Nephron (organoid): ENCODE measurements around the gene TAAR1.

Experiments
- H3K27ac Mint-ChIP-seq, 3 experiments: 2 replicates each; pipeline ENCODE4 v1.8.0; 2020; ENCODE audit warnings: mixed read lengths in 3 of 3, mild to moderate bottlenecking in 2 of 3, moderate library complexity in 1 of 3
- H3K27me3 Mint-ChIP-seq: 2 replicates; pipeline ENCODE4 v1.8.0; 2021; ENCODE audit warnings: low read depth, mild to moderate bottlenecking, moderate library complexity, mixed read lengths
- H3K36me3 Mint-ChIP-seq: 2 replicates; pipeline ENCODE4 v1.8.0; 2020; ENCODE audit warnings: low read depth, mixed read lengths
- H3K4me1 Mint-ChIP-seq: 2 replicates; pipeline ENCODE4 v1.8.0; 2020; ENCODE audit warnings: mixed read lengths
- H3K4me3 Mint-ChIP-seq, 3 experiments: 2 replicates each; pipeline ENCODE4 v1.8.0; 2020; ENCODE audit warnings: mild to moderate bottlenecking in 3 of 3, mixed read lengths in 3 of 3, moderate library complexity in 2 of 3
- H3K9me3 Mint-ChIP-seq: 2 replicates; pipeline ENCODE4 v1.8.0; 2020; ENCODE audit warnings: mixed read lengths
- TF ChIP-seq, protein P1 (sequence below), 3 experiments: fragments of 200-600 bp; sonication (generic); IDR thresholded peaks; one replicate each; pipeline ENCODE4 v1.5.0; 2021; ENCODE audit warnings: antibody characterized with exemption in 3 of 3; ENCODE audit not compliant: unreplicated experiment in 3 of 3

The TAAR1 gene

DNA sequence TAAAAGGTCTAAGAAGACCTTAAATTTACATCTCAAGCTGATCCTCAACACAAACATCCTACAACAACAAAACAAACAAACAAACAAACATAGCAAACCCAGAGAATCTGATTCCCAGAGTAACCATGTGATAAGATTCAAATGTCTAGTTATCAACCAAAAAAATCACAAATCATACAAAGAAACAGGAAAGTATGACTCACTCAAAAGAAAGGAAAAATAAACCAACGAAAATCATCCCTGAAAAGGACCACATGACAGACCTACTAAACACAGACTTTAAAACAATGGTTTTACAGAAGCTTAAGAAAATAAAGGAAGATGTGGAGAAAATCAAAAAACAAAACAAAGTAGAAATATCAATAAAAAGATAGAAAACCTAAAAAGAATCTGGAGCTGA, 36.8 kb upstream of the TAAR1 start:
- Mint-ChIP-seq H3K4me3 (no peak overlapping the region), H3K27me3 (no peaks in the 10 kb centered on the region), H3K27ac (no peak overlapping the region), H3K9me3 (peaks cover 12% of the 10 kb centered on the region), H3K4me1 (no peaks in the 10 kb centered on the region), H3K36me3 (peaks cover 6% of the 10 kb centered on the region)
- TF ChIP-seq, protein P1, sequence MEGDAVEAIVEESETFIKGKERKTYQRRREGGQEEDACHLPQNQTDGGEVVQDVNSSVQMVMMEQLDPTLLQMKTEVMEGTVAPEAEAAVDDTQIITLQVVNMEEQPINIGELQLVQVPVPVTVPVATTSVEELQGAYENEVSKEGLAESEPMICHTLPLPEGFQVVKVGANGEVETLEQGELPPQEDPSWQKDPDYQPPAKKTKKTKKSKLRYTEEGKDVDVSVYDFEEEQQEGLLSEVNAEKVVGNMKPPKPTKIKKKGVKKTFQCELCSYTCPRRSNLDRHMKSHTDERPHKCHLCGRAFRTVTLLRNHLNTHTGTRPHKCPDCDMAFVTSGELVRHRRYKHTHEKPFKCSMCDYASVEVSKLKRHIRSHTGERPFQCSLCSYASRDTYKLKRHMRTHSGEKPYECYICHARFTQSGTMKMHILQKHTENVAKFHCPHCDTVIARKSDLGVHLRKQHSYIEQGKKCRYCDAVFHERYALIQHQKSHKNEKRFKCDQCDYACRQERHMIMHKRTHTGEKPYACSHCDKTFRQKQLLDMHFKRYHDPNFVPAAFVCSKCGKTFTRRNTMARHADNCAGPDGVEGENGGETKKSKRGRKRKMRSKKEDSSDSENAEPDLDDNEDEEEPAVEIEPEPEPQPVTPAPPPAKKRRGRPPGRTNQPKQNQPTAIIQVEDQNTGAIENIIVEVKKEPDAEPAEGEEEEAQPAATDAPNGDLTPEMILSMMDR (IDR thresholded peaks at IDR 0.05; ENCODE audit: unreplicated experiment in 3 of 3) = no peak

DNA sequence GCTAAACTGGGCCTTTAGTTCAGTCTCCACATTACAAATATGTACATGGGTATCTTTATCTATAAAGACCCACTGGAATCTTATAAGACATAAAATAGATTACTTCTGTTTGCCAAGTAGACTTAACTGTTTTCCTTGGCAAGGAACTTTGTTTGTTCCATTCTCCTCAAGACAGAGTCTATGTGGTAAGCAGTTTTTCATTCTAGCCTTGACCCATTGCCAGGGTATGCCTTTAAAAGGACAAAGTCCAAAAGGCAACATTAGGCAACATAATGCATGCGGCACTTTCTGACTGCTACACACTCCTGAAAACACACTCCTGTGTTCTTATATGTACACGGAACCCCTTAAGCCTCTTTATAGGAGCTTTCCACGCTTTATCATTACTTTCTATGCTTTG, 34.5 kb upstream of the TAAR1 start:
- H3K36me3 Mint-ChIP-seq = peaks cover 6% of the 10 kb centered on the region
- TF ChIP-seq, protein P1 (IDR thresholded peaks at IDR 0.05; ENCODE audit: unreplicated experiment in 3 of 3) = no peak
- no peaks in the 10 kb centered on the region for H3K4me1 Mint-ChIP-seq
- no peak overlapping the region for H3K27ac Mint-ChIP-seq
- H3K4me3 Mint-ChIP-seq = no peak overlapping the region
- H3K27me3 Mint-ChIP-seq = no peaks in the 10 kb centered on the region
- H3K9me3 Mint-ChIP-seq = peaks cover 12% of the 10 kb centered on the region

DNA sequence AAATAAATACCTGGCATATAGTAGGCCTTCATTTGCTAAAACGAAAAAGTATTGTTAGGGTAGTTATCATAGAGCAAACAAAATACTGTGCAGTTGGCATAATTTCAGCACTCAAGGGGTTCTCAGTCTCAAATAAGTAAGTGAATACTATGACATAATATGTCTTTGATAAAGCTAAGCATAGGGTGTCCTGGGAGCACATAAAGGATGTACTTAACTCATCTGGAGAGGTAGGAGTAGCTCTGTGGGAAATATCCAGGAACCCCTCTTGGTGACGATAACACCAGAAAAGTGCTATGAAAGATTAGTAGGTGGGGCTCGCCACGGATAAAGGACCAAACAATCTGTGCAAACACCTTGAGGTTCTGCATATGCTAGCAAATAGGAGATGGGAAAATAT, 31.7 kb upstream of the TAAR1 start:
- Mint-ChIP-seq H3K27ac (no peak overlapping the region), H3K9me3 (peaks cover 1% of the 10 kb centered on the region), H3K4me1 (no peaks in the 10 kb centered on the region), H3K36me3 (peaks cover under 1% of the 10 kb centered on the region), H3K4me3 (no peak overlapping the region), H3K27me3 (no peaks in the 10 kb centered on the region)
- TF ChIP-seq, protein P1 (IDR thresholded peaks at IDR 0.05; ENCODE audit: unreplicated experiment in 3 of 3) = no peak

DNA sequence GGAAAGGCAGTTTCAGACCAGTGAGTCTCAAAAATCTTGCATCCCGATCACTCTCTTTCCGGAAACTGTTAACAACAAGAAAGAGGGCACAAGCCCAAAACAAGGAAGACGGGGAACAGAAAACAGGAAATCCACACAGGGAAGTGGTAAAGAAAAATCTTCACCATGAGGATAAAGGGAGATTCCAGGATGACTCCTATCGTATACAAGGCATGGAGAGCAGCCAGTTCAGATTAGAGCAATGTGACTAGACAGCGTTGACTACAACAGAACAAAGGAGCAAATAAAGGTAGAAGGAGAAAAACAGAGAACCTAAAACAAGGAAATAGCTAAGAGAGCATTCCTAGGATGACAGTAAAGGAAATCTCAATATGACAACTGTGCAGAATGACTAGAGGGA, 28.3 kb upstream of the TAAR1 start:
- Mint-ChIP-seq H3K36me3 (no peaks in the 10 kb centered on the region), H3K4me1 (no peaks in the 10 kb centered on the region), H3K9me3 (no peaks in the 10 kb centered on the region), H3K4me3 (no peak overlapping the region), H3K27me3 (no peaks in the 10 kb centered on the region), H3K27ac (no peak overlapping the region)
- TF ChIP-seq, protein P1 (IDR thresholded peaks at IDR 0.05; ENCODE audit: unreplicated experiment in 3 of 3) = no peak

DNA sequence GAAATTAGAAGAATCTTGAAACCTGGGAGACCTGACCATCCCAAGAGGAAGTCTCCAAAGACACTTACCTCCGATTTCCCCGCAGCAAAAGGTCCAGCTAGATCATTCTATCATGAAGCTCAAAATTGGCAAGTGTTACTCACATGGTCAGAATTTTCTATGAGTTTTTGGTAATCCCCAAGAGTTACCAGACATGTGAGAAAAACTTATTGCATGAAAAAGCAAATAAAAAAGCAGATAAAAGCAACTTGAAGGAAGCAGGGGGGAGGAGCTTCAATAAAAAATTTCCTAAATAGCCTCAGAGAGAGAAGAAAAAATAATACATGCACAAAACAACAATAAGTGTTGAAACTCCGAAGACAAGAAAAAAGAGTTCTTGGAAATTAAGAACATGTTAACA, 27.5 kb upstream of the TAAR1 start:
- no peaks in the 10 kb centered on the region for H3K27me3 Mint-ChIP-seq
- H3K36me3 Mint-ChIP-seq = no peaks in the 10 kb centered on the region
- H3K9me3 Mint-ChIP-seq = peaks cover 2% of the 10 kb centered on the region
- no peak overlapping the region for H3K27ac Mint-ChIP-seq
- no peak overlapping the region for H3K4me3 Mint-ChIP-seq
- H3K4me1 Mint-ChIP-seq = no peaks in the 10 kb centered on the region
- TF ChIP-seq, protein P1 (IDR thresholded peaks at IDR 0.05; ENCODE audit: unreplicated experiment in 3 of 3) = no peak

DNA sequence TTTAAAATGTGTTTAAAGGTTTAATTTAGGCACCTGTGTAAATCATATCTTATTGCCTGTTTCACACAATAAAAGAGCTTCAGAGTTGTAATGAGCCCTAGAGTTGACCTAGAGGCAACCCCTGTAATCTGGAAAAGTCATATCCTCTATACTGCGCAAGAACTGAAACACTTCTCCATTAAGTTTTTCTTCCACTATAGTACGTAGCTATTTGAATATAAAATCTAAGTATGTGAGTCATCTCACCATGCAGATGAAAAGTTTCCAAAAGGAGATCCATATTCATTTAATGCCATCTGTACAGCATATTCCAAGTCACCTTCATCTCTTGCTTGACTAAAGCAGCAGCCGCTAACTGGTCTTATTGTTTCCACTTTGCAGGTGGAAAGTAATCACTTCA, 26.0 kb upstream of the TAAR1 start:
- Mint-ChIP-seq H3K36me3 (no peaks in the 10 kb centered on the region), H3K27me3 (no peaks in the 10 kb centered on the region), H3K4me3 (no peak overlapping the region), H3K4me1 (no peaks in the 10 kb centered on the region), H3K27ac (no peak overlapping the region), H3K9me3 (peaks cover 2% of the 10 kb centered on the region)
- TF ChIP-seq, protein P1 (IDR thresholded peaks at IDR 0.05; ENCODE audit: unreplicated experiment in 3 of 3) = no peak
